K562 (cell line): ENCODE results near the gene ZDHHC24. TPM values are rescaled to one million over a fixed set of nuclear protein-coding genes. Genes with fewer than 3 reads are reported as not detected.

Source experiments
- ATAC-seq: fragments of 200-7000 bp; cut with Tn5 transposase; 3 replicates; pipeline ENCODE4 v1.9.1; 2020; ENCODE audit warnings: moderate library complexity
- BruUV-seq: library from RNA; stranded (reverse); fragments of 400-500 nt; replicated peaks from 2 replicates; lab custom pipeline; 2021; lab: Mats Ljungman, UMichigan
- CTCF ChIA-PET: fragments of 300-600 bp; formaldehyde crosslinking; extraction: SDS; loops from one replicate; lab custom pipeline; 2021; ENCODE audit warnings: low intra/inter-chr PET ratio; lab: Yijun Ruan, JAX
- POLR2A ChIA-PET: fragments of 300-600, 350-650 bp; sonication (Branson Sonifier 250); formaldehyde crosslinking; extraction: SDS; loops from one replicate; lab custom pipeline; 2021; ENCODE audit warnings: antibody characterized with exemption, inconsistent platforms; lab: Yijun Ruan, JAX
- DNase-seq, 4 experiments: peaks; one replicate each; pipeline versions ENCODE4 v3.0.0 to v3.0.0-alpha.2; 2011 to 2018; ENCODE audit warnings: low spot score in 3 of 4, mixed read lengths in 3 of 4; ENCODE audit errors: extremely low read depth in 1 of 4
- FAIRE-seq: peaks from 2 replicates; lab custom pipeline; 2011; peaks lifted over from hg19 to GRCh38; lab: Jason Lieb, UNC
- H2AFZ ChIP-seq: 2 replicates; pipeline ENCODE4 v1.6.0; 2011; ENCODE audit warnings: low read depth, low read length, control low read depth, inconsistent platforms
- H3K27ac ChIP-seq: fragments of 200-600 bp; 3 replicates; pipeline ENCODE4 v1.8.0; 2011; ENCODE audit warnings: low read depth, mild to moderate bottlenecking, control low read depth, inconsistent platforms, low read length, moderate library complexity, mixed read lengths; ENCODE audit errors: extremely low read depth
- H3K27me3 ChIP-seq, 2 experiments: fragments of 300-600 bp in 1 of 2; 2 replicates in 1 of 2; 3 replicates in 1 of 2; pipeline versions ENCODE4 v1.6.0 to v1.8.0; 2011; ENCODE audit warnings: inconsistent platforms in 2 of 2, low read length in 2 of 2, mild to moderate bottlenecking in 1 of 2, mixed read lengths in 1 of 2, moderate library complexity in 1 of 2; ENCODE audit not compliant: control insufficient read depth in 2 of 2, insufficient read depth in 2 of 2
- H3K36me3 ChIP-seq: fragments of 300-600 bp; 3 replicates; pipeline ENCODE4 v1.8.0; 2011; ENCODE audit warnings: mild to moderate bottlenecking, low read length, inconsistent platforms; ENCODE audit not compliant: control insufficient read depth, insufficient read depth
- H3K4me1 ChIP-seq, 2 experiments: fragments of 200-600 bp in 1 of 2; replicated peaks in 1 of 2; 2 replicates in 1 of 2; 3 replicates in 1 of 2; pipeline versions ENCODE4 v1.5.1 to v1.8.0; 2011; ENCODE audit warnings: inconsistent platforms in 2 of 2, low read length in 2 of 2, mild to moderate bottlenecking in 1 of 2, mixed read lengths in 1 of 2, moderate library complexity in 1 of 2; ENCODE audit not compliant: control insufficient read depth in 2 of 2, insufficient read depth in 2 of 2
- H3K4me2 ChIP-seq: 2 replicates; pipeline ENCODE4 v1.6.1; 2011; ENCODE audit warnings: low read length, control low read depth, inconsistent platforms, mixed read lengths; ENCODE audit not compliant: insufficient read depth
- H3K4me3 ChIP-seq: fragments of 200-600 bp; sonication (generic), shearing (Covaris generic); 2 replicates; pipeline ENCODE4 v1.5.1; 2016; ENCODE audit warnings: control low read depth, inconsistent platforms
- H3K79me2 ChIP-seq: fragments of 200-600 bp; 3 replicates; pipeline ENCODE4 v1.8.0; 2011; ENCODE audit warnings: low read length, inconsistent platforms; ENCODE audit not compliant: control insufficient read depth, insufficient read depth
- H3K9ac ChIP-seq, 2 experiments: 2 replicates each; pipeline versions ENCODE4 v1.6.0 to v1.6.1; 2011; ENCODE audit warnings: low read depth in 2 of 2, low read length in 2 of 2, control low read depth in 1 of 2, inconsistent platforms in 1 of 2, mild to moderate bottlenecking in 1 of 2, mixed read lengths in 1 of 2; ENCODE audit not compliant: insufficient read depth in 1 of 2
- H3K9me1 ChIP-seq: one replicate; pipeline ENCODE4 v1.6.0; 2011; ENCODE audit warnings: inconsistent platforms, mild to moderate bottlenecking, low read length, moderate library complexity; ENCODE audit not compliant: control insufficient read depth, insufficient read depth
- H3K9me3 ChIP-seq: replicated peaks from 2 replicates; pipeline ENCODE4 v1.5.1; 2011; ENCODE audit warnings: low read depth, low read length, inconsistent platforms; ENCODE audit not compliant: control insufficient read depth, insufficient read depth
- H4K20me1 ChIP-seq: replicated peaks from 2 replicates; pipeline ENCODE4 v1.6.1; 2011; ENCODE audit warnings: low read length, inconsistent platforms, mixed read lengths; ENCODE audit not compliant: control insufficient read depth, insufficient read depth
- DPF2 ChIP-seq: fragments of 450-650 bp; IDR thresholded peaks from 2 replicates; pipeline ENCODE4 v1.6.1; 2016
- HDAC6 ChIP-seq: IDR thresholded peaks from 2 replicates; pipeline ENCODE4 v1.6.1; 2012; ENCODE audit warnings: low read depth, mild to moderate bottlenecking, control low read depth, inconsistent platforms, low read length, moderate library complexity
- NR4A1 ChIP-seq, 2 experiments: fragments of 250-450 bp in 1 of 2; fragments of 450-650 bp in 1 of 2; sonication (Bioruptor Pico) in 1 of 2; IDR thresholded peaks; 2 replicates each; pipeline versions ENCODE4 v1.4.0 to v1.6.1; 2016 to 2020; ENCODE audit warnings: mild to moderate bottlenecking in 2 of 2, missing compliant biosample characterization in 1 of 2, missing genetic modification characterization in 1 of 2, moderate library complexity in 1 of 2
- POLR2G ChIP-seq: fragments of 200-400 bp; formaldehyde crosslinking; IDR thresholded peaks from 2 replicates; pipeline ENCODE4 v1.6.1; 2017; ENCODE audit warnings: low read depth, mild to moderate bottlenecking, antibody characterized with exemption, low read length, moderate library complexity
- RB1 ChIP-seq: fragments of 450-650 bp; IDR thresholded peaks from 2 replicates; pipeline ENCODE4 v1.6.1; 2017; ENCODE audit warnings: low read depth, mild to moderate bottlenecking
- ZC3H8 ChIP-seq: fragments of 450-650 bp; IDR thresholded peaks from 2 replicates; pipeline ENCODE4 v1.6.1; 2017
- WGBS: fragments of 100-300 bp; shearing (Covaris generic); methylation state at CpG from one replicate; pipeline ENCODE4 v1.1.6; 2016; ENCODE audit warnings: low coverage, mixed read lengths; ENCODE audit not compliant: insufficient coverage; ENCODE audit errors: missing lambda C conversion rate; 5-methylcytosine and 5-hydroxymethylcytosine counted together
- in situ Hi-C: fragments of 300-500 bp; cut with MboI; formaldehyde crosslinking; loops from 4 replicates; pipeline ENCODE4 v1.15.0; 2018; ENCODE audit warnings: inconsistent platforms, mixed read lengths
- intact Hi-C: fragments of 100-400 bp; cut with micrococcal nuclease; formaldehyde crosslinking; loops from 2 replicates; pipeline ENCODE4 v1.14.2; 2022
- polyA plus RNA-seq, 8 experiments: library from polyadenylated mRNA; depleted of rRNA in 4 of 8; stranded (reverse) in 5 of 8; unstranded in 3 of 8; fragments of >200 nt; fragmentation: Nextera tagmentation in 2 of 8; fragmentation: Illumina TruSeq in 1 of 8; extraction: Ambion mirVana in 2 of 8; extraction: Trizol in 1 of 8; gene quantifications; 2 replicates each; pipeline versions ENCODE4 v1.2.1 to v1.2.3, GENCODE V29; 2011 to 2014; ENCODE audit warnings: inconsistent platforms in 1 of 8, missing spikeins in 1 of 8
- total RNA-seq, 7 experiments: library from RNA; depleted of rRNA in 6 of 7; stranded (reverse); fragments of >200 nt in 6 of 7; fragmentation: Illumina TruSeq in 2 of 7; extraction: Trizol in 2 of 7; gene quantifications; 2 replicates each; pipeline versions ENCODE4 v1.2.1 to v1.2.3, GENCODE V29; 2011 to 2021; ENCODE audit warnings: low replicate concordance in 1 of 7

The ZDHHC24 gene
- total and polyA plus RNA-seq, 9 of the 15 experiments (the other 6 are each of a cell fraction or from before 2014, with no cell fraction given): 0.45 to 11.2 (median 2.7) TPM

DNA sequence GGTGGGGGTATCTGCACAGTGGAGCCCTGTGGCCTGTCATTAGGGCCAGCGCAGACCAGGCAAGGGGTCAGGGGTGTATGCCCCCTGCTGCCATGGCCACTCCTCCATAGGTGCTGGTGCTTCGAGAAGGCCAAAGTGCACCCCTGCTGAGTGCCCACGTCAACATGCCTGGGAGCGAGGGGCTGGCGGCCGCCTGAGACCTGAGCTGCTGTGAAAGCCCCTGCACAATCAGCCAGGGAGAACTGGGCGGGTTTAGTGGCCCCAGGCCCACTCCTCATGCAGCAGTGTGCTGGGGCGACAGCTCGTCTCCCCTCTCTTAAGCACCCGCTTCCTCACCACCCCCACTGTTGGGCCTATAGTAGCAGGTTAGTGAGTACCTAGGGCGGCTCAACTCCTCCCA lies 14.0 kb downstream of the ZDHHC24 start:
- DNase-seq: no peak
- in situ Hi-C loops: no loop called here
- H2AFZ ChIP-seq: no peak overlapping the region
- no peak for FAIRE-seq
- no peaks in the 10 kb centered on the region for H4K20me1 ChIP-seq
- intact Hi-C loops: no loop called here
- no peak overlapping the region for H3K4me3 ChIP-seq
- WGBS: 67% methylated on average over 7 of the region's 11 CpGs
- H3K27ac ChIP-seq: no peak overlapping the region
- no peaks in the 10 kb centered on the region for H3K27me3 ChIP-seq
- no peaks in the 10 kb centered on the region for H3K36me3 ChIP-seq
- no TSS peak for BruUV-seq
- CTCF ChIA-PET: no interaction called here
- no peaks in the 10 kb centered on the region for H3K9me3 ChIP-seq
- no peak overlapping the region for H3K4me2 ChIP-seq
- H3K9ac ChIP-seq: peak overlapping the region in 1 of 2 experiments; percentile 47; a peak in 1 of 4 replicates
- ATAC-seq: no peak
- POLR2A ChIA-PET: interaction anchor here (0.6 to 3.0 kb wide), 5 partner anchors 11 to 308 kb away, joined by 3 to 12 read pairs (median 4); partner anchors contain the start of gene ZDHHC24
- no peaks in the 10 kb centered on the region for H3K9me1 ChIP-seq
- H3K79me2 ChIP-seq: no peaks in the 10 kb centered on the region
- TF ChIP-seq POLR2G: peak; percentile 36; the same call in 1 of the 2 replicates
- TF ChIP-seq HDAC6: no peak
- peaks cover 0 to 9% of the 10 kb centered on the region in 2 experiments; a peak in 1 of 5 replicates for H3K4me1 ChIP-seq

DNA sequence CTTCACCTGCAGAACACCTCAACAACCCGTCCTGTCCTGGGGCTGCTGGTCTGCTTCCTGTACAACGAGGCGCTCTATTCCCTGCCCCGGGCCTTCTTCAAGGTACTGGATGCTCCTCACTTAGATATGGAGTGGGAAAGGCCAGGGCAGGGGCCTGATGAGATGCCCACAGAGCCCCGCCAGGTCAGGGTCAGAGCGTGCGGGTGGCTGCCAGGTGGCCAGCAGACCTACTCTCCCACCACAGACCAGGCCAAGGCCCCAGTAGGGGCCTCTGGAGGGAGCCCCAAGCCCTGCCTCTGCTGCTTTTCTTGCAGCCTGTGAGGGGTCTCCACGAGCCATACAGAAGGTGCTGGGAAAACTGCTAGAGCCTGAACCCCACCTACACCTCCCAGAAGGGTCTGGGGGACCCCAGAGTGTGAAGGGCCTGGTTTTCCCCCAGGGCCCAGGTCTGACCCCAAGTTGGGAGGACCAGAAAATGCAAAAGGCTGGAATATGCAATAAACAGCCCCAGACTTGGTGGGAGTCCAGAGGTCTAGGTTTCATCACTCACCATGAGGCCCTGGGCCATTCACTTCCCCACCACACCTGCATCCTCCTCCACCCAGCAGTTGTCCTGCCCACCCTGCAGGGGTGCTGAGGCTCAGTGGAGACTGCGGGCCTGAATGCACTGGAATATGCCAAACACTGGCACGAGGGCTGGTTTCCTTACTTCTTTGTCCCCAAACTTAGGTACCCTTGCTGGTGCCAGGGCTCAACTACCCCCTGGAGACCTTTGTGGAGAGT lies 14.7 kb downstream of the ZDHHC24 start:
- H3K79me2 ChIP-seq: no peaks in the 10 kb centered on the region
- no peak for FAIRE-seq
- BruUV-seq: no TSS peak
- no peaks in the 10 kb centered on the region for H3K9me1 ChIP-seq
- H3K9ac ChIP-seq: peak overlapping the region in 1 of 2 experiments; percentile 32; a peak in 2 of 4 replicates
- ATAC-seq: peak; percentile 25; the same call in 1 of the 3 replicates
- H3K4me2 ChIP-seq: no peak overlapping the region
- no peaks in the 10 kb centered on the region for H4K20me1 ChIP-seq
- DNase-seq: no peak
- no peak overlapping the region for H3K4me3 ChIP-seq
- 75% methylated on average over 9 of the region's 10 CpGs for WGBS
- in situ Hi-C loops (no loop called here), intact Hi-C loops (no loop called here)
- peaks cover 0 to 9% of the 10 kb centered on the region in 2 experiments; a peak in 1 of 5 replicates for H3K4me1 ChIP-seq
- H3K9me3 ChIP-seq: no peaks in the 10 kb centered on the region
- H3K27me3 ChIP-seq: no peaks in the 10 kb centered on the region
- H2AFZ ChIP-seq: no peak overlapping the region
- ChIA-PET CTCF (no interaction called here), POLR2A (interaction anchor here (3.0 kb wide), 1 partner anchor 15 kb away, joined by 12 read pairs; the partner anchor contains the start of gene ZDHHC24)
- no peak overlapping the region for H3K27ac ChIP-seq
- H3K36me3 ChIP-seq: no peaks in the 10 kb centered on the region
- TF ChIP-seq NR4A1 (CRISPR knock-in tag; IDR thresholded peaks at IDR 0.05): no peak
- no peak for TF ChIP-seq NR4A1 (tag; IDR thresholded peaks at IDR 0.05)
- no peak for TF ChIP-seq DPF2
- no peak for TF ChIP-seq ZC3H8
- peak; percentile 29; the same call in 1 of the 2 replicates for TF ChIP-seq POLR2G
- TF ChIP-seq RB1: no peak
